IMR-90 (cell line): ENCODE data around the gene DNAJC19.

Experiments
- CTCF ChIP-seq: conservative IDR thresholded peaks from 2 replicates; pipeline ENCODE4 v1.5.1; 2012; ENCODE audit warnings: mild to moderate bottlenecking, low read depth, low read length, improper control_type of control experiment
- ELK1 ChIP-seq: fragments of 150-350 bp; IDR thresholded peaks from 2 replicates; pipeline ENCODE4 v1.6.1; 2016; ENCODE audit warnings: low read depth, mild to moderate bottlenecking, low read length, moderate library complexity, borderline replicate concordance
- MAFK ChIP-seq: IDR thresholded peaks from 2 replicates; pipeline ENCODE4 v1.6.1; 2012; ENCODE audit warnings: low read depth, low read length, improper control_type of control experiment
- POLR2A ChIP-seq: IDR thresholded peaks from 2 replicates; pipeline ENCODE4 v1.6.1; 2012; ENCODE audit warnings: mild to moderate bottlenecking, low read depth, low read length
- SMC3 ChIP-seq: fragments of 150-350 bp; IDR thresholded peaks from 2 replicates; pipeline ENCODE4 v1.6.1; 2016; ENCODE audit warnings: low read depth, mild to moderate bottlenecking, antibody characterized with exemption, low read length, moderate library complexity
- USF2 ChIP-seq: fragments of 150-350 bp; IDR thresholded peaks from 2 replicates; pipeline ENCODE4 v1.6.1; 2017; ENCODE audit warnings: mild to moderate bottlenecking, antibody characterized with exemption, low read length, low read depth

- no peak for TF ChIP-seq CTCF
- TF ChIP-seq POLR2A = no peak
- TF ChIP-seq MAFK = no peak
- no peak for TF ChIP-seq ELK1
- TF ChIP-seq SMC3 = no peak
- TF ChIP-seq USF2 = no peak
These were observed 9.6 kb downstream of the DNAJC19 start for GRCh38 chr3:180979961-180980360.
